Adipocyte (in vitro differentiated cells): Measurements from ENCODE around the gene ROBO1.
A peak's percentile ranks its signal among the peaks of the same experiment; 100 is the strongest.

Experiments used
- DNase-seq: peaks from one replicate; pipeline ENCODE4 v3.0.0-alpha.2; 2015; ENCODE audit warnings: low read depth
- H3K27me3 ChIP-seq: replicated peaks from 2 replicates; pipeline ENCODE4 v1.7.0; 2013; ENCODE audit warnings: mild to moderate bottlenecking, low read length, moderate library complexity; ENCODE audit not compliant: control insufficient read depth, insufficient read depth
- H3K36me3 ChIP-seq: 2 replicates; pipeline ENCODE4 v1.7.0; 2013; ENCODE audit warnings: low read length, mild to moderate bottlenecking, moderate library complexity; ENCODE audit not compliant: control insufficient read depth, insufficient read depth, severe bottlenecking
- H3K4me1 ChIP-seq: 2 replicates; pipeline ENCODE4 v1.7.0; 2013; ENCODE audit warnings: mild to moderate bottlenecking, low read length, moderate library complexity; ENCODE audit not compliant: control insufficient read depth, insufficient read depth
- H3K4me3 ChIP-seq: 2 replicates; pipeline ENCODE4 v1.7.0; 2013; ENCODE audit warnings: mild to moderate bottlenecking, low read length, moderate library complexity
- H3K9ac ChIP-seq: 2 replicates; pipeline ENCODE4 v1.7.0; 2013; ENCODE audit warnings: mild to moderate bottlenecking, low read length, moderate library complexity
- H3K9me3 ChIP-seq: 2 replicates; pipeline ENCODE4 v1.7.0; 2013; ENCODE audit warnings: mild to moderate bottlenecking, low read length, moderate library complexity; ENCODE audit not compliant: control insufficient read depth

ROBO1 gene

GRCh38 chr3:79011821-79012529, 755.8 kb downstream of the ROBO1 start:
- Histone ChIP-seq H3K36me3 (no peaks in the 10 kb centered on the region), H3K4me3 (no peak overlapping the region), H3K9me3 (no peaks in the 10 kb centered on the region), H3K27me3 (no peaks in the 10 kb centered on the region), H3K4me1 (peaks cover 24% of the 10 kb centered on the region), H3K9ac (no peak overlapping the region)
- DNase-seq = no peak

GRCh38 chr3:79009861-79010260, 757.9 kb downstream of the ROBO1 start:
- Histone ChIP-seq H3K9me3 (no peaks in the 10 kb centered on the region), H3K27me3 (no peaks in the 10 kb centered on the region), H3K36me3 (no peaks in the 10 kb centered on the region), H3K4me1 (peaks cover 16% of the 10 kb centered on the region), H3K4me3 (no peak overlapping the region), H3K9ac (no peak overlapping the region)
- no peak for DNase-seq

- Histone ChIP-seq H3K27me3 (no peaks in the 10 kb centered on the region), H3K9ac (no peak overlapping the region), H3K36me3 (no peaks in the 10 kb centered on the region), H3K4me3 (no peak overlapping the region), H3K9me3 (no peaks in the 10 kb centered on the region), H3K4me1 (peaks cover 9% of the 10 kb centered on the region)
- no peak for DNase-seq
Observed at GRCh38 chr3:79006077-79006476, 761.7 kb downstream of the ROBO1 start.

GRCh38 chr3:79005084-79005483, 762.7 kb downstream of the ROBO1 start:
- H3K9ac ChIP-seq = no peak overlapping the region
- H3K36me3 ChIP-seq = no peaks in the 10 kb centered on the region
- no peaks in the 10 kb centered on the region for H3K9me3 ChIP-seq
- peak; percentile 27 for DNase-seq
- peaks cover 9% of the 10 kb centered on the region for H3K4me1 ChIP-seq
- H3K4me3 ChIP-seq = peak overlapping the region; percentile 3
- no peaks in the 10 kb centered on the region for H3K27me3 ChIP-seq

GRCh38 chr3:79003994-79004393, 763.8 kb downstream of the ROBO1 start:
- H3K36me3 ChIP-seq = no peaks in the 10 kb centered on the region
- no peak overlapping the region for H3K4me3 ChIP-seq
- peaks cover 9% of the 10 kb centered on the region for H3K4me1 ChIP-seq
- H3K9ac ChIP-seq = no peak overlapping the region
- DNase-seq = no peak
- no peaks in the 10 kb centered on the region for H3K9me3 ChIP-seq
- H3K27me3 ChIP-seq = no peaks in the 10 kb centered on the region

GRCh38 chr3:79002465-79003372, 765.1 kb downstream of the ROBO1 start:
- H3K4me1 ChIP-seq = peaks cover 9% of the 10 kb centered on the region
- no peak overlapping the region for H3K4me3 ChIP-seq
- DNase-seq = no peak
- no peaks in the 10 kb centered on the region for H3K9me3 ChIP-seq
- no peaks in the 10 kb centered on the region for H3K36me3 ChIP-seq
- H3K9ac ChIP-seq = no peak overlapping the region
- no peaks in the 10 kb centered on the region for H3K27me3 ChIP-seq

GRCh38 chr3:79001255-79001654, 766.5 kb downstream of the ROBO1 start:
- no peak for DNase-seq
- H3K9ac ChIP-seq = no peak overlapping the region
- no peaks in the 10 kb centered on the region for H3K9me3 ChIP-seq
- H3K4me1 ChIP-seq = peaks cover 9% of the 10 kb centered on the region
- no peaks in the 10 kb centered on the region for H3K27me3 ChIP-seq
- H3K36me3 ChIP-seq = no peaks in the 10 kb centered on the region
- H3K4me3 ChIP-seq = no peak overlapping the region

- H3K9ac ChIP-seq = no peak overlapping the region
- DNase-seq = no peak
- no peaks in the 10 kb centered on the region for H3K27me3 ChIP-seq
- H3K9me3 ChIP-seq = no peaks in the 10 kb centered on the region
- H3K36me3 ChIP-seq = no peaks in the 10 kb centered on the region
- H3K4me1 ChIP-seq = no peaks in the 10 kb centered on the region
- H3K4me3 ChIP-seq = no peak overlapping the region
Observed at GRCh38 chr3:78999139-78999538, 768.7 kb downstream of the ROBO1 start.

GRCh38 chr3:78995087-78995486, 772.7 kb downstream of the ROBO1 start:
- Histone ChIP-seq H3K4me3 (no peak overlapping the region), H3K4me1 (no peaks in the 10 kb centered on the region), H3K27me3 (no peaks in the 10 kb centered on the region), H3K9ac (no peak overlapping the region), H3K36me3 (no peaks in the 10 kb centered on the region), H3K9me3 (peaks cover 11% of the 10 kb centered on the region)
- no peak for DNase-seq

GRCh38 chr3:78994174-78995027, 773.4 kb downstream of the ROBO1 start:
- Histone ChIP-seq H3K9me3 (peaks cover 11% of the 10 kb centered on the region), H3K9ac (no peak overlapping the region), H3K27me3 (no peaks in the 10 kb centered on the region), H3K36me3 (no peaks in the 10 kb centered on the region), H3K4me1 (no peaks in the 10 kb centered on the region), H3K4me3 (no peak overlapping the region)
- peak; percentile 42 for DNase-seq

GRCh38 chr3:78993375-78993774, 774.4 kb downstream of the ROBO1 start:
- H3K9ac ChIP-seq = no peak overlapping the region
- H3K4me1 ChIP-seq = no peaks in the 10 kb centered on the region
- H3K36me3 ChIP-seq = no peaks in the 10 kb centered on the region
- H3K4me3 ChIP-seq = no peak overlapping the region
- DNase-seq = no peak
- H3K27me3 ChIP-seq = no peaks in the 10 kb centered on the region
- peaks cover 11% of the 10 kb centered on the region for H3K9me3 ChIP-seq
